NCI-H1092 (cell line): ENCODE measurements around the gene EEF1A1.

ENCODE experiments used
- DNase-seq: peaks from one replicate; lab custom pipeline; 2025; lab: John Stamatoyannopoulos, UW

Gene EEF1A1

DNA sequence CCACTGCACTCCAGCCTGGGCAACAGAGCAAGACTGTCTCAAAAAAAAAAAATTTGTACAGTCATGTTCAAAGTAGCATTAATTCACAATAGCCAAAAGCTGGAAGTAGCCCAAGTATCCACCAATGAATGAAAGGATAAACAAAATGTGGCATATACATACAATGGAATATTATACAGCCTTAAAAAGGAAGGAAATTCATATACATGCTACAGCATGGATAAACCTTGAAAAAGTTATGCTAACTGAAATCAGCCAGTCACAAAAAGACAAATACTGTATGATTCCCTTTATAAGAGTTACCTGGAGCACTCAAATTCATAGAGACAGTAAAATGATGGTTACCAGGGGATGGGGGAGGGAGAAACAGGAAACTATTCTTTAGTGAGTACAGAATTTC is 15.7 kb downstream of the EEF1A1 start:
- no peak for DNase-seq

DNA sequence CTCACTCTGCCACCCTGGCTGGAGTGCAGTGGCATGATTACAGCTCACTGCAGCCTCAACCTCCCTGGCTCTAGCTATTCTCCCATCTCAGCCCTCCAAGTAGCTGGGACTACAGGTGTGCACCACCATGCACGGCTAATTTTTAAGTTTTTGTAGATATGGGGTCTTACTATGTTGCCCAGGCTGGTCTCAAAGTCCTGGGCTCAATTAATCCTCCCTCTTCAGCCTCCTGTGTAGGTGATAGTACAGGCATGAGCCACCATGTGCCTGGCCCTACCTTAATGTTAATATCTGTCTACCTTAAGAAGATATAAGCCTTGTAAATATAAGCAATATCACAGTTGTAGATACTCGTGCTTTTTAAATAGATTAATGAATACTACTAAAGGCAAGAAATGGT is 16.7 kb downstream of the EEF1A1 start:
- DNase-seq = no peak

DNA sequence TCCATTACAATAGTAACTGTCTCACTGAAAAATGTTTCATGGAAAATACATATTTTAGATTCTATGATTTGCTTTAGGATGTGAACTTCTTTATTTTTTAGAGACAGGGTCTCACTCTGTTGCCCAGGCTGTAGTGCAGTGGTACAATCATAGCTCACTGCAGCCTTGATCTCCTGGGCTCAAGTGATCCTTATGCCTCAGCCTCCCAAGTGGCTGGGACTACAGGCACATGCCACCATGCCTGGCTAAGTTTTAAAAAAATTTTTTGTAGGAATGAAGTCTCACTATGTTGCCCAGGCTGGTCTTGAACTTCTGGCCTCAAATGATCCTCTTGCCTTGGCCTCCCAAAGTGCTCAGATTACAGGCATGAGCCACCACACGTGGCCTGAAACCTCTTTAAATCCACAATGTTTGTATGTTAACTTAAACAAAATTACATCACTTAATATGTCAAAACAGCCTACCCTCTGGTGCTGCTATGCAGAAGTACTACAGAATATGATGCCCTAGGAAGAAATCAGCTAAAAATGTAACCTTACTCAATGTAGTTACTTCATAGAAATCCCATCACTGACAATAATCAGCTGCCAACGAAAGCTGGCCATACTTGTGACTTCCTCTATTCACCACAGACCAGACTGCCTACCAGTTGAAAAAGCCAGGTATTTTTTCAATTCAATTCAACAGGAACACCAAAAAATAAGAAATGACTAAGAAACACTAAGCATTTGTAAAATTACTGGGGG is 17.6 kb downstream of the EEF1A1 start:
- no peak for DNase-seq

DNA sequence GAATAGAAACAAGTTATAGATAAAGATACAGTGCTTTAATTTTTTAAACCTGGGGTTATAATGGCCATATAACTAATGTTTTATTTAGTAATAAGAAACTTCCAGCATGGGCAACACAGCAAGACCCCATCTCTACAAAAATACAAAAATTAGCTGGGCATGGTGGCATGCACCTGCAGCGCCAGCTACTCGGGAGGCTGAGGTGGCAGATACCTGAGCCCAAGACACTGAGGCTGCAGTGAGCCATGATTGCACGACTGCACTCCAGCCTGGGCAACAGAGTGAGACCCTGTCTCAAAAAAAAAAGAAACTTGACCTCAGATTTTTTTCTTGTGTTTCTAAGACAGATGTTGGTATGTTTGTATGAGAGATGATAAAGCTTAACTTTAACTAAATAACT is 22.9 kb downstream of the EEF1A1 start:
- no peak for DNase-seq

DNA sequence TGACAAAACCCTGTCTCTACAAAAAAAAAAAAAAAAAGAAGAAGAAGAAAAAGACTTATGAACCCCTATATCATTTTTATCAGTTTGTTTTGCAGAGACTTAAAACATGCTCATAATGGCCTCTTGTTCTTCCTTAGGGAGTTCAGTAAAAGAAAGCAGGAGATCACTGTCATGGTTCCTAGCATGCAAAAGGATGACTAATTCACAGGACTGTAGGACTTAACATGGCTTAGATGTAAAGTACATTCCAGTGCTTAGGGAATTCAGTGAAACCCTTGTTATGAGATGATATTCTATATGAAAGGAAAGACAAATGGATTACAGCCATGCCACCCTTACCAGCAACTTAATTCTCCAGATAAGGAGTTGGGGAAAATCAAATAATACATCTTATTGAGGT is 29.5 kb downstream of the EEF1A1 start:
- DNase-seq = no peak

DNA sequence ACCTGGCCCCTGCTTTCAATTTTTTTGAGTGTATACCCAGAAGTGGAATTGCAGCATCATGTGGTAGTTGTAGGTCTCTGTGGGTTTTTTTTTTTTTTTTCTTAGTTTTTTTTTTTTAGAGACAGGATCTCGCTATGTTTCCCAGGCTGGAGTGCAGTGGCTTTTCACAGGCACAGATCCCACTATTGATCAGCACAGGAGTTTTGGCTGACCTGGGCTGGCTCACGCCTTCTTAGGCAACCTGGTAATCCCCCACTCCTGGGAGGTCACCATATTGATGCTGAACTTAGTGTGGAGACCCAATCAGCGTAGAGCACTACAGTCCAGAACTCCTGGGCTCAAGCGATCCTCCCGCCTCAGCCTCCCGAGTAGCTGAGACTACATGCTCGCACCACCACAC is 33.4 kb downstream of the EEF1A1 start:
- DNase-seq = no peak

DNA sequence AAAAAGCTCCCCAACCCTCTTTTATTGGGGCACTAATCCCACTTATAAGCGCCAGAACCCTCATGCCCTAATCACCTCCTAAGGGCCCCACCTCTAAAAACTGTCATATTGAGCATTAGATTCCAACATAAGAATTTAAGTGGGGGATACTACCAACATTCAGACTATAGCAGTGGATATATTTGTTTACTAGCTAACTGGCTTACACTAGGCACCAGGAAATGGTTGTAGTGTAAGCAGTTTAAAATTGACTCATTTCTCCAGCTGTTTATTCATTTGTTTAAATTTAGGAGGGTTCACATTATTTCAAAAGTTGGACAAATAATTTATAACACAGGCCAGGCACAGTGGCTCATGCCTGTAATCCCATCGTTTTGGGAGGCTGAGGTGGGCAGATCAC is 36.4 kb downstream of the EEF1A1 start:
- DNase-seq = no peak

DNA sequence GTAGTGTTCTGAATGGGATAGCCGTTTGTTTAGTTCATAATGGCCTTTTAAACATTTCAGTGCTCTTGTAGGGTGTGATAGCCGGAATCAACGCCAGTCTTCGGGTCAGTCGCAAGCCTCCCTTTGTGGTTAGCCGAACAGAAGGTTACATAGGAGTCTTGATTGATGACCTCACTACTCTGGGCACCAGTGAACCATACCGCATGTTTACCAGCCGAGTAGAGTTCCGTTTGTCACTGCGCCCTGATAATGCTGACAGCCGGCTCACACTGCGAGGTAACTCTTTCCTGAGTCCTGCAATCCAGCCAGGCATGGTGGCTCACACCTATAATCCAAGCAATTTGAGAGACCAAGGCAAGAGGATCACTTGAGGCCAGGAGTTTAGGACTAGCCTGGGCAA is 38.9 kb downstream of the EEF1A1 start:
- no peak for DNase-seq

DNA sequence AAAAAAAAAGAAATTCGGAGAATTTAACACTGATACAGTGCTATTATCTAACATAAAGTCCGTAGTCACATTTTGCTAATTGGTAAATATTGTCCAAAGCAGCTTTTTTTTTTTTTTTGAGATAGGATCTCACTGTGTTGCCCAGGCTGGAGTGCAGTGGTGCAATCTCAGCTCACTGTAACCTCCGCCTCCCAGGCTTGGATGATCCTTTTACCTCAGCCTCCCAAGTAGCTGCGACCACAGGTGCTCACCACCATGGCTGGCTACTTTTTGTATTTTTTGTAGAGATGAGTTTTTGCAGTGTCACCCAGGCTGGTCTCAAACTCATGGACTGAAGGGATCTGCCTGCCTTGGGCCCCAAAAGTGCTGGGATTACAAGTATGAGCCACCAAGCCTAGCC is 43.4 kb downstream of the EEF1A1 start:
- no peak for DNase-seq

DNA sequence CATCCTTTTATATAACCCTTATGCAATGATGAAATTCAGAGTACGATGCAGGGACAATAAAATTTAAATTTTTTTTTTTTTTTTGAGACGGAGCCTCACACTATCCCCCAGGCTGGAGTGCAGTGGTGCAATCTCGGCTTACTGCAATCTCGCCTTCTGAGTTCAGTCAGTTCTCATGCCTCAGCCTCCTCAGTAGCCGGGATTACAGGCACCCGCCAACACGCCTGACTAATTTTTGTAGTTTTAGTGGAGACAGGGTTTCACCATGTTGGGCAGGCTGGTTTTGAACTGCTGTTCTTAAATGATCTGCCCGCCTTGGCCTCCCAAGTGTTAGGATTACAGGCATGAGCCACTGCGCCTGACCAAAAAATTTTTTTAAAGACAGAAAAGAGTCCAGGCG is 44.1 kb downstream of the EEF1A1 start:
- DNase-seq = no peak

DNA sequence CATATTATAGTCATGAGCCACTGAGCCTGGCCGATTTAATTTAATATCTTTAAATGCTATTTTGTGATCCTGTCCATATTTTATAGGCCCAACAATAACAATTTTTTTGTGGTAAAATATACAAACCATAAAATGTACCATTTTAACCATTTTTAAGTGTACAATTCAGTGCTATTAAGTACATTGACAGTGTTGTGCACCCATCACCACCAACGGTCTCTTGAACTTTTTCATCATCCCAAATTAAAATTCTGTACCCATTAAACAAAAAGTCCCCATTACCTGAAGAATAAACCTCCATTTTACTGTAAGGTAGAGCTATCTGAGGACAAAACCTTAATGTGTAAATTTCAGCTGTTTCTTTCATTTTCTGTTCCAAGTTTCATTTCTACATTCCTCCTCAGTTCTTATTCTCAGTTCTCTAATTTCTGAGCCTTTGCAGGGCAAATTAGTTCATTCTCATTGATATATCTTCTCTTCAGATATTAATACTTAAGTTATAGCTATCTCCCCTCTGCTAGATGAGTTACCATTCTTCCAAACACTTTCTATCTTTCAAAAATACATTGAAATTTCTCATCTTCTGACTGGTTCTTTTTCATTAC is 49.0 kb downstream of the EEF1A1 start:
- no peak for DNase-seq
